Suprapubic skin (tissue), 4 donors: ENCODE measurements around the gene PLXNB3. TPM values are rescaled to one million over a fixed set of nuclear protein-coding genes. Genes with fewer than 3 reads are reported as not detected.

Experiments used
- DNase-seq, 2 donors: peaks; one replicate each; pipeline ENCODE4 v3.0.0-alpha.2; 2019; ENCODE audit warnings: low spot score in 2 of 2
- H3K27ac ChIP-seq: fragments of 200-600 bp; sonication (generic); one replicate; pipeline ENCODE4 v1.5.1; 2019
- H3K27me3 ChIP-seq: fragments of 200-600 bp; sonication (generic); one replicate; pipeline ENCODE4 v1.5.1; 2019
- H3K36me3 ChIP-seq: fragments of 200-600 bp; sonication (generic); one replicate; pipeline ENCODE4 v1.5.1; 2019
- H3K4me1 ChIP-seq: fragments of 200-600 bp; sonication (generic); one replicate; pipeline ENCODE4 v1.5.1; 2019
- H3K4me3 ChIP-seq: fragments of 200-600 bp; sonication (generic); one replicate; pipeline ENCODE4 v1.5.1; 2019; ENCODE audit warnings: mild to moderate bottlenecking
- H3K9me3 ChIP-seq: fragments of 200-600 bp; sonication (generic); one replicate; pipeline ENCODE4 v1.5.1; 2019
- CTCF ChIP-seq, 2 donors: fragments of 200-600 bp in 1 of 2; fragments of 450-650 bp in 1 of 2; sonication (generic) in 1 of 2; IDR thresholded peaks; one replicate each; pipeline ENCODE4 v1.5.1; 2016 to 2019; ENCODE audit warnings: antibody characterized with exemption in 2 of 2, mild to moderate bottlenecking in 1 of 2, moderate library complexity in 1 of 2
- EP300 ChIP-seq: sonication (generic); formaldehyde crosslinking; IDR thresholded peaks from one replicate; pipeline ENCODE4 v1.6.1; 2017; ENCODE audit warnings: antibody characterized with exemption
- POLR2A ChIP-seq, 2 donors: fragments of 450-650 bp; IDR thresholded peaks; one replicate each; pipeline ENCODE4 v1.6.1; 2017; ENCODE audit warnings: antibody characterized with exemption in 2 of 2, mild to moderate bottlenecking in 2 of 2, moderate library complexity in 2 of 2
- POLR2AphosphoS5 ChIP-seq, 3 donors: sonication (generic); formaldehyde crosslinking; IDR thresholded peaks; one replicate each; pipeline ENCODE4 v1.6.1; 2017; ENCODE audit warnings: antibody characterized with exemption in 3 of 3
- WGBS: methylation state at CpG from one replicate; pipeline ENCODE4 v1.1.5; 2018; 5-methylcytosine and 5-hydroxymethylcytosine counted together
- total RNA-seq, 4 donors: library from RNA; depleted of rRNA; stranded (reverse); fragments of >200 nt; gene quantifications; one replicate each; pipeline ENCODE4 v1.1.0, GENCODE V29; 2016

PLXNB3 gene
- total RNA-seq, 4 donors from 2014 or later, result 13.5 to 23.9 (median 19.8) TPM

GRCh38 chrX:153782313-153782712 is 18.3 kb downstream of the PLXNB3 start:
- no peak overlapping the region for H3K27ac ChIP-seq
- DNase-seq, result no peak
- no peak overlapping the region for H3K4me3 ChIP-seq
- H3K9me3 ChIP-seq, result no peaks in the 10 kb centered on the region
- peaks cover 24% of the 10 kb centered on the region for H3K36me3 ChIP-seq
- 28% methylated on average over 2 of the region's 11 CpGs for WGBS
- no peaks in the 10 kb centered on the region for H3K27me3 ChIP-seq
- no peak for TF ChIP-seq POLR2A (IDR thresholded peaks at IDR 0.05)
- TF ChIP-seq CTCF (IDR thresholded peaks at IDR 0.05), result no peak
- TF ChIP-seq EP300, result no peak
- TF ChIP-seq POLR2AphosphoS5 (IDR thresholded peaks at IDR 0.05), result no peak
- peaks cover 25% of the 10 kb centered on the region for H3K4me1 ChIP-seq

- Histone ChIP-seq H3K4me1 (peaks cover 25% of the 10 kb centered on the region), H3K9me3 (no peaks in the 10 kb centered on the region), H3K4me3 (no peak overlapping the region), H3K27me3 (no peaks in the 10 kb centered on the region), H3K36me3 (peaks cover 29% of the 10 kb centered on the region), H3K27ac (no peak overlapping the region)
- no peak for DNase-seq
- TF ChIP-seq EP300 (no peak), CTCF (IDR thresholded peaks at IDR 0.05) (no peak), POLR2AphosphoS5 (IDR thresholded peaks at IDR 0.05) (no peak), POLR2A (IDR thresholded peaks at IDR 0.05) (no peak)
- 95% methylated on average over 12 of the region's 14 CpGs for WGBS
Observed at GRCh38 chrX:153782871-153783270, 18.8 kb downstream of the PLXNB3 start.

- Histone ChIP-seq H3K9me3 (no peaks in the 10 kb centered on the region), H3K4me3 (no peak overlapping the region), H3K27ac (no peak overlapping the region), H3K4me1 (peaks cover 24% of the 10 kb centered on the region), H3K36me3 (peaks cover 34% of the 10 kb centered on the region), H3K27me3 (no peaks in the 10 kb centered on the region)
- WGBS, result 87% methylated on average over 20 of the region's 24 CpGs
- no peak for DNase-seq
- no peak for TF ChIP-seq POLR2A (IDR thresholded peaks at IDR 0.05)
- TF ChIP-seq EP300, result no peak
- no peak for TF ChIP-seq CTCF (IDR thresholded peaks at IDR 0.05)
- no peak for TF ChIP-seq POLR2AphosphoS5 (IDR thresholded peaks at IDR 0.05)
Observed at GRCh38 chrX:153783378-153784013, 19.4 kb downstream of the PLXNB3 start.

DNA sequence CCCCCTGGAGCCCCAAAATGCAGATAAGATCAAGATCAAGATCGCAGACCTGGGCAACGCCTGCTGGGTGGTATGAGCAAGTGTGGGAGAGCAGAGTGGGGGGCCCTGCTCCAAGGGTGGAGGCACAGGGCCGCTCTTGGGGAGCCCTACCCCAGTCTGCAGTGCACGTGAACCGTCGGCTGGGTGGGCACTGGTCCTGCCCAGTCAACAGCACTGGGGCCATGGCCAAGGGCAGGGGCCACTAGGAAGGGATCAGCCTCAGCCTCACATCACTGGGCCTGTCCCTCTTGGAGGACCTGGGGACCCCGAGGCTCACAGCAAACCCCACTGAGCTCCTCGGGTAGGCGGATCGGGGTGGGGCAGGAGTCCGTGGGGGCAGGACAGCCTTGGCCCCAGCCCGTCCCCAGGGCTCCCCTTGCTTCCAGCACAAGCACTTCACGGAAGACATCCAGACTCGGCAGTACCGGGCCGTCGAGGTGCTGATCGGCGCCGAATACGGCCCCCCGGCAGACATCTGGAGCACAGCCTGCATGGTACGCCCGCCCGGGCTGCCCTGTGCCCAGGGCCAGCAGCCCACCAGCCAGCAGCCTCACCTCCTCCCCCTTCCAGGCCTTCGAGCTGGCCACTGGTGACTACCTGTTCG is 20.4 kb downstream of the PLXNB3 start:
- WGBS, result 88% methylated on average over 5 of the region's 27 CpGs
- no peak overlapping the region for H3K27ac ChIP-seq
- peaks cover 21% of the 10 kb centered on the region for H3K4me1 ChIP-seq
- no peaks in the 10 kb centered on the region for H3K9me3 ChIP-seq
- DNase-seq, result no peak
- TF ChIP-seq POLR2A (IDR thresholded peaks at IDR 0.05), result no peak
- no peak for TF ChIP-seq POLR2AphosphoS5 (IDR thresholded peaks at IDR 0.05)
- TF ChIP-seq CTCF (IDR thresholded peaks at IDR 0.05), result no peak
- no peak for TF ChIP-seq EP300
- peaks cover 42% of the 10 kb centered on the region for H3K36me3 ChIP-seq
- no peak overlapping the region for H3K4me3 ChIP-seq
- no peaks in the 10 kb centered on the region for H3K27me3 ChIP-seq

DNA sequence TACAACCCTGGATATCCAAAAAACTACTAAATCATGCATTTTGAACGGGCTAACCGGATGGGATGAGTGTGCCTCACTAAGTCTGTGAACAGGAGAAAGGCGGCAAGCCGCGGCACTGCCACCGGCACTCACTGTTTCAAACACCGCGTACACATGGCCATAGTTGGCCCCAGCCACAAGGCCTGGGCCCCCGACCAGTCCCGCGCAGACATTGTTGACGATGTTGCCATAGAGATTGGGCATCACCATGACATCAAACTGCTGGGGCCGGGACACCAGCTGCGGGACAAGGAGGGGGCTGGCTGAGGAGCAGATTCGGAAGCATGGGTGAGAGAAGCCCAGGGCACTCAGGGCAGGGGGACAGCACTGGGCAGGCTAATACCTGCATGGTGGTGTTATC is 22.6 kb downstream of the PLXNB3 start:
- Histone ChIP-seq H3K9me3 (no peaks in the 10 kb centered on the region), H3K4me3 (no peak overlapping the region), H3K27me3 (no peaks in the 10 kb centered on the region), H3K27ac (no peak overlapping the region), H3K4me1 (peaks cover 21% of the 10 kb centered on the region), H3K36me3 (peaks cover 45% of the 10 kb centered on the region)
- TF ChIP-seq POLR2A (IDR thresholded peaks at IDR 0.05) (no peak), EP300 (no peak), POLR2AphosphoS5 (IDR thresholded peaks at IDR 0.05) (no peak), CTCF (IDR thresholded peaks at IDR 0.05) (no peak)
- 93% methylated on average over 11 of the region's 15 CpGs for WGBS
- DNase-seq, result no peak
